Measurements from ENCODE around the gene MX2. TPM values are rescaled to one million over a fixed set of nuclear protein-coding genes. Genes with fewer than 3 reads are reported as not detected.

Gene MX2
- total and polyA plus RNA-seq, 2 of the 8 experiments (the other 6 are each of a cell fraction or from before 2014, with no cell fraction given) = 3.1 to 8.9 TPM

DNA sequence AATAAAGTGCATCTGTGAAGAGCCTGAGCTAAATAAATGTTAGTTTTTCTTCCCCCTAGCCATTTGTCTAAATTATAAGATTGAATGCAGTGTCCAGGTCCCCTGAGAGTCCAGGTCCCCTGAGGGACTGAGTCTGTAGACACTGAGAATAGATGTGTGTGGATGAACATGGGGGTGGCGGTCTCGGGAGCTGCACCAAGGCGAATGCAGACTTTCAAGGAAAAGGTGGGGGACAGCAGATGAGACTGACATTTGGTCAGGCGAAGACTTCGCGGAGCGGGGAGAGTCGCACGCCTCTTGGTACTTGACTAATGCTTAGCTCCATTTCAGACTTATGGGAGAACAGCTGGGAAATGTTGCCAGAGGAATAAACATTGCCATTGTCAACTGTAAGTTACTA is 17.7 kb upstream of the MX2 start:
- Histone ChIP-seq H3K4me2 (ENCODE audit: insufficient read depth in 1 of 2, low read depth in 2 of 2, low read length in 2 of 2) (no peak overlapping the region), H4K5ac (ENCODE audit: insufficient read length, low read depth, low read length) (no peak overlapping the region), H3K36me3 (ENCODE audit: control insufficient read depth in 2 of 4, insufficient read depth in 4 of 4, low read length in 3 of 4) (no peaks in the 10 kb centered on the region), H3K4me1 (replicated peaks in 1 of 4; ENCODE audit: control insufficient read depth in 3 of 4, insufficient read depth in 4 of 4, low read length in 3 of 4) (no peaks in the 10 kb centered on the region), H3K79me2 (ENCODE audit: control insufficient read depth in 1 of 2, insufficient read depth in 2 of 2, low read length in 2 of 2) (no peaks in the 10 kb centered on the region), H2AK5ac (ENCODE audit: low read depth, low read length) (no peak overlapping the region), H2BK20ac (ENCODE audit: low read length) (no peak overlapping the region), H3K4me3 (ENCODE audit: extremely low read depth in 1 of 4, insufficient read depth in 2 of 4, low read depth in 3 of 4, low read length in 4 of 4) (no peak overlapping the region), H2BK15ac (ENCODE audit: low read length) (no peak overlapping the region), H2AFZ (ENCODE audit: low read length) (no peak overlapping the region), H3K27ac (ENCODE audit: low read depth, low read length) (no peak overlapping the region), H4K91ac (replicated peaks; ENCODE audit: insufficient read length, low read length) (no peak overlapping the region), H3K23ac (ENCODE audit: insufficient read length) (no peak overlapping the region), H3K9me3 (ENCODE audit: insufficient read depth in 2 of 2, low read depth in 1 of 2, low read length in 1 of 2) (no peaks in the 10 kb centered on the region), H3K4ac (replicated peaks; ENCODE audit: insufficient read length, low read depth, low read length) (no peak overlapping the region), H4K20me1 (replicated peaks in 1 of 2; ENCODE audit: control insufficient read depth in 1 of 2, insufficient read depth in 2 of 2, low read length in 2 of 2) (no peaks in the 10 kb centered on the region), H2BK12ac (ENCODE audit: low read depth, low read length) (no peak overlapping the region), H4K8ac (ENCODE audit: extremely low read depth, insufficient read depth, low read length) (no peak overlapping the region), H3K23me2 (ENCODE audit: low read depth, low read length) (no peaks in the 10 kb centered on the region), H3K79me1 (ENCODE audit: low read depth, low read length) (no peaks in the 10 kb centered on the region), H3K18ac (ENCODE audit: extremely low read depth, low read length) (no peak overlapping the region), H3K27me3 (replicated peaks in 1 of 4; ENCODE audit: control insufficient read depth in 3 of 4, extremely low read depth in 1 of 4, insufficient read depth in 3 of 4, low read length in 3 of 4) (no peaks in the 10 kb centered on the region), H2BK120ac (replicated peaks; ENCODE audit: low read depth, low read length) (no peak overlapping the region), H3K14ac (ENCODE audit: insufficient read length) (no peak overlapping the region), H3K9ac (replicated peaks in 1 of 4; ENCODE audit: extremely low read depth in 1 of 4, low read depth in 3 of 4, low read length in 3 of 4) (no peak overlapping the region), H2BK5ac (ENCODE audit: low read depth, low read length) (no peak overlapping the region), H3K56ac (replicated peaks; ENCODE audit: insufficient read length, low read depth, low read length) (no peak overlapping the region)
- POLR2A ChIA-PET (ENCODE audit: partially characterized antibody) = no interaction called here
- FAIRE-seq = no peak
- 93% methylated on average over 9 of the region's 9 CpGs; no CpG with 5 or more reads in 1 of the 2 experiments for WGBS, 2 experiments (ENCODE audit: extremely low coverage in 1 of 2, insufficient coverage in 1 of 2, insufficient read length in 1 of 2, insufficient replicate concordance in 2 of 2, low coverage in 1 of 2, low lambda C conversion rate in 2 of 2, missing lambda C conversion rate in 1 of 2)
- no peak for DNase-seq (ENCODE audit: low read depth in 1 of 2, low spot score in 2 of 2)
- CTCF ChIA-PET (ENCODE audit: partially characterized antibody) = interaction anchor here (2.0 kb wide), 1 partner anchor 17 kb away, joined by 6 read pairs; the partner anchor contains the start of gene MX2
- TF ChIP-seq GTF2F1 (IDR thresholded peaks at IDR 0.05; ENCODE audit: borderline replicate concordance, low read depth, low read length) (no peak), SIN3A (conservative IDR thresholded peaks at IDR 0.05 in 1 of 2, IDR thresholded peaks at IDR 0.05 in 1 of 2; ENCODE audit: low read depth in 1 of 2, low read length in 2 of 2) (no peak), BACH1 (IDR thresholded peaks at IDR 0.05; ENCODE audit: low read length) (no peak), HDAC2 (IDR thresholded peaks at IDR 0.05; ENCODE audit: borderline replicate concordance in 1 of 2, low read depth in 2 of 2, low read length in 2 of 2) (no peak), CHD2 (IDR thresholded peaks at IDR 0.05; ENCODE audit: low read length) (no peak), GABPA (IDR thresholded peaks at IDR 0.05; ENCODE audit: borderline replicate concordance, insufficient read depth, low read length) (no peak), JUN (IDR thresholded peaks at IDR 0.05; ENCODE audit: low read depth, low read length) (no peak), TAF1 (IDR thresholded peaks at IDR 0.05; ENCODE audit: low read depth, low read length) (no peak), BRCA1 (IDR thresholded peaks at IDR 0.05; ENCODE audit: low read depth, low read length) (no peak), CTBP2 (IDR thresholded peaks at IDR 0.05; ENCODE audit: borderline replicate concordance, insufficient read depth, insufficient read length, low read length) (no peak)
